ENCODE data around the gene KRTAP3-2. TPM values are rescaled to one million over a fixed set of nuclear protein-coding genes. Genes with fewer than 3 reads are reported as not detected.

Gene KRTAP3-2
- total RNA-seq, 1 donor from 2014 or later = not detected

DNA sequence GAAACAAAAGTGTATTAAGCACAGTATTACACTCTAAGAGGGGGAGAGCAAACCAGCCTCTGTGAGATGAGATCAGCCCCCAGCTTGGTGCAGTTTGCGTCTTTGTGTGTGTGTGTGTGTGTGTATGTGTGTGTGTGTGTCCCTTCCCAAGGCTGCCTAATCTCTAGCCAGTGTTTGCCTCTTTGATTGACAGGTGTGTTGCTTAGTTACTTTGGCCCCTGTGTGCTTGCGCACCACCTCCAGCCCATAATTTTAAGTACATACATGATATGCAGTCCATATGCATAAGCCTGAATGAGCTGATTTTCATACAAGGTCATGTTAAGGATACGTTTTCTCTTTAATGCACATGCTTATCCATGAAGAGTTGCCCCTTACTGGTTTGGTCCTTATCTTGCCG, 2.1 kb upstream of the KRTAP3-2 start:
- H3K4me1 Mint-ChIP-seq (ENCODE audit: low read depth) = peaks cover 3% of the 10 kb centered on the region
- TF ChIP-seq, protein P1, sequence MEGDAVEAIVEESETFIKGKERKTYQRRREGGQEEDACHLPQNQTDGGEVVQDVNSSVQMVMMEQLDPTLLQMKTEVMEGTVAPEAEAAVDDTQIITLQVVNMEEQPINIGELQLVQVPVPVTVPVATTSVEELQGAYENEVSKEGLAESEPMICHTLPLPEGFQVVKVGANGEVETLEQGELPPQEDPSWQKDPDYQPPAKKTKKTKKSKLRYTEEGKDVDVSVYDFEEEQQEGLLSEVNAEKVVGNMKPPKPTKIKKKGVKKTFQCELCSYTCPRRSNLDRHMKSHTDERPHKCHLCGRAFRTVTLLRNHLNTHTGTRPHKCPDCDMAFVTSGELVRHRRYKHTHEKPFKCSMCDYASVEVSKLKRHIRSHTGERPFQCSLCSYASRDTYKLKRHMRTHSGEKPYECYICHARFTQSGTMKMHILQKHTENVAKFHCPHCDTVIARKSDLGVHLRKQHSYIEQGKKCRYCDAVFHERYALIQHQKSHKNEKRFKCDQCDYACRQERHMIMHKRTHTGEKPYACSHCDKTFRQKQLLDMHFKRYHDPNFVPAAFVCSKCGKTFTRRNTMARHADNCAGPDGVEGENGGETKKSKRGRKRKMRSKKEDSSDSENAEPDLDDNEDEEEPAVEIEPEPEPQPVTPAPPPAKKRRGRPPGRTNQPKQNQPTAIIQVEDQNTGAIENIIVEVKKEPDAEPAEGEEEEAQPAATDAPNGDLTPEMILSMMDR (IDR thresholded peaks at IDR 0.05) = no peak
- H3K4me3 Mint-ChIP-seq (ENCODE audit: unreplicated experiment) = no peak overlapping the region
- no peak overlapping the region for H3K27ac Mint-ChIP-seq (ENCODE audit: unreplicated experiment)
- DNase-seq (ENCODE audit: low spot score) = no peak
- no peaks in the 10 kb centered on the region for H3K9me3 Mint-ChIP-seq (ENCODE audit: low read depth)
- H3K36me3 Mint-ChIP-seq (ENCODE audit: low read depth) = no peaks in the 10 kb centered on the region
- H3K27me3 Mint-ChIP-seq (ENCODE audit: low read depth) = peaks cover 2% of the 10 kb centered on the region

DNA sequence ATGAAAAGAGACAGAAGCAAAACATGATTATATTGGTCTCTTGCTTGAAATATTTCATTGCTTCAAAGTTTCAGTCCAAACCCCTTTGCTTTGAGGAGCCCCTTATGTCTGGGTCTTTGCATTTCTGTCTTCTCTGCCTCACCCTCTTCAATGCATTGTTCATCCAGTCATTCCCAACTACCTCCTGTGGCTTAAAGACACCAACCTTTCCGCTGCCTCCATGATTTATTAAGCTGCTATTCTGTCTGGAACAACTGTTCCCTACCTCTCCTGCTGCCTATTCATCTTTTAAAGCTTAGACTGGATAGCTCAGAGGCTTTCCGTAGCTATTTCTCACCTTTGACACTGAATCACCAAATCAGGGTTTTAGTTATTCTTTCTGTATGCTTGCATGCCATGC, 2.3 kb downstream of the KRTAP3-2 start:
- no peak overlapping the region for H3K27ac Mint-ChIP-seq (ENCODE audit: unreplicated experiment)
- peaks cover 6% of the 10 kb centered on the region for H3K27me3 Mint-ChIP-seq (ENCODE audit: low read depth)

DNA sequence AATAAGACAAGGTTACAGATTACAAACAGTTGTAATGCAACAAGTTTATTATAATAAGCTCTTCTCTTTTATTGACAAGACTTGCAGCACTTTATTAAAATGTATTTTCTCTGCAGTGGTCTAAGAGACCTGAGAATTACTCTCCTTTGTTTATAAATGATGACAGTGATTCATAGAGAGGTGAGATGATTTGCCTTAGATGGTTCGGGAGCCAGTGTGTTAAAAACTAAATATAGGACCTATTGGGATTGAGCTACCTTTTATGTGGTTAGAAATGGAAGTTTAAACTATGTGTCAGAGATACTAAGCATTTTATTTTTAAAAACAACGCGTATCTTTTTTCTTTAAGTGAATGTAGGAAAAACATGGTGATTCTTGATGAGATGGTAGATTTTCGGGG, 2.9 kb downstream of the KRTAP3-2 start:
- Mint-ChIP-seq H3K4me1 (ENCODE audit: low read depth) (no peaks in the 10 kb centered on the region), H3K27ac (ENCODE audit: unreplicated experiment) (no peak overlapping the region), H3K9me3 (ENCODE audit: low read depth) (no peaks in the 10 kb centered on the region), H3K36me3 (ENCODE audit: low read depth) (peaks cover 1% of the 10 kb centered on the region), H3K27me3 (ENCODE audit: low read depth) (peaks cover 6% of the 10 kb centered on the region), H3K4me3 (ENCODE audit: unreplicated experiment) (no peak overlapping the region)
- DNase-seq (ENCODE audit: low spot score) = no peak
- TF ChIP-seq, protein P1 (IDR thresholded peaks at IDR 0.05) = no peak

More for the DNA sequence above, 2.3 kb downstream of the KRTAP3-2 start:
- no peaks in the 10 kb centered on the region for H3K4me1 Mint-ChIP-seq (ENCODE audit: low read depth)
- peaks cover 1% of the 10 kb centered on the region for H3K36me3 Mint-ChIP-seq (ENCODE audit: low read depth)
- DNase-seq (ENCODE audit: low spot score) = no peak
- H3K9me3 Mint-ChIP-seq (ENCODE audit: low read depth) = no peaks in the 10 kb centered on the region
- no peak overlapping the region for H3K4me3 Mint-ChIP-seq (ENCODE audit: unreplicated experiment)
- TF ChIP-seq, protein P1 (IDR thresholded peaks at IDR 0.05) = no peak

DNA sequence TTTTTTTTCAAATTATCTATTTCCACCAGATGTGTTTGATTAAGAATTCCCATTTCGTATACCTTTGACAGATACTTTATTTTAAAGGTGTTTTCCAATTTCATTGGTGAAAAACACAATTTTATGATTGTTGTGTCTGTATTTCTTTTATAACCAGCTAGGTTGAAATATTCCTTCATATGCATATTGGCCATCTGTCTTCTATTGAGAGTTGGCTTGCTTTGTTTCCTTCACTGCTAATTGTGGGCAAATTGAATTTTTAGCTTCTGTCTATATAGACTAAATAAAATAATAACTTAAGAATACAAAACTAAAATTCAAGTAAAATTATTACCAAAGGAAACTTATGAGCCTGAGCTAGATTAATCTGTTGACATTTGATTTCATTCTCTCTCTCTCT, 4.6 kb downstream of the KRTAP3-2 start:
- Mint-ChIP-seq H3K36me3 (ENCODE audit: low read depth) (peaks cover 1% of the 10 kb centered on the region), H3K4me3 (ENCODE audit: unreplicated experiment) (no peak overlapping the region), H3K27me3 (ENCODE audit: low read depth) (peaks cover 6% of the 10 kb centered on the region), H3K9me3 (ENCODE audit: low read depth) (no peaks in the 10 kb centered on the region), H3K4me1 (ENCODE audit: low read depth) (no peaks in the 10 kb centered on the region), H3K27ac (ENCODE audit: unreplicated experiment) (no peak overlapping the region)
- no peak for DNase-seq (ENCODE audit: low spot score)
- TF ChIP-seq, protein P1 (IDR thresholded peaks at IDR 0.05) = no peak

DNA sequence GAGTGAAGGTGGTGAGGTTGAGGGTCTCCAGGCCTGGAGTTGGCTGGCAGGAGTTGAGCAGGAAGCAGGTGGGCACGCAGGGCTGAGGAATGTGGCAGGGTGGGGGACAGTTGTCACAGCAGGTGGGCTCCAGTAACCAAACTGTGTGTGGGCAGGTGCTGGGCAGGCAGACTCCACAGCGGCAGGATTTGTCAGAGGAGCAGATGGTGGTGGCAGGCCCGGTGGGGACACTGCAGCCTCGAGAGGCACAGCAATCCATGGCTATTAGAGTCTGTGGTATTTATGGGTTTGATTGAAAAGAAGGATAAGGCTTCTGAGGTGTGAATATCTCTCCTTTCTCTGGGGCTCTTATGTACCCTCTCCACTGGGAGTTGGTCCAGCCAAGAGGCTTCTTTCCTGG, 5.9 kb downstream of the KRTAP3-2 start, which contains the start of gene KRTAP3-3:
TSS of gene KRTAP3-3 (minus strand) at position 326 of the 400 bp plus-strand sequence. CDS start at position 259, 67 bp downstream.
- Mint-ChIP-seq H3K4me3 (ENCODE audit: unreplicated experiment) (no peak within 1 kb of the TSS), H3K36me3 (ENCODE audit: low read depth) (peaks cover 1% of the 10 kb centered on the region)
- TF ChIP-seq, protein P1 (IDR thresholded peaks at IDR 0.05) = no peak

More for the DNA sequence above, 5.9 kb downstream of the KRTAP3-2 start, which contains the start of gene KRTAP3-3:
- Mint-ChIP-seq H3K27ac (ENCODE audit: unreplicated experiment) (no peak within 1 kb of the TSS), H3K4me1 (ENCODE audit: low read depth) (no peaks in the 10 kb centered on the region), H3K9me3 (ENCODE audit: low read depth) (no peaks in the 10 kb centered on the region), H3K27me3 (ENCODE audit: low read depth) (peaks cover 6% of the 10 kb centered on the region)
- DNase-seq (ENCODE audit: low spot score) = no peak
